Measurements from ENCODE around the gene CRISP1. TPM values are rescaled to one million over a fixed set of nuclear protein-coding genes. Genes with fewer than 3 reads are reported as not detected.

Gene CRISP1
- total and polyA plus RNA-seq, 10 of the 15 experiments (the other 5 are each of a cell fraction or from before 2014, with no cell fraction given): not detected

GRCh38 chr6:49790341-49790740, 76.0 kb downstream of the CRISP1 start (continued):
- no peak for TF ChIP-seq IRF3 (IDR thresholded peaks at IDR 0.05)

GRCh38 chr6:49787176-49787575, 79.2 kb downstream of the CRISP1 start, which contains the start of gene PGK2:
TSS of gene PGK2 (minus strand) at chr6:49787285. CDS start at chr6:49787187, 98 bp downstream.
- 26% methylated on average over 8 of the region's 8 CpGs for WGBS (ENCODE audit: insufficient coverage, insufficient replicate concordance, low lambda C conversion rate, missing lambda C conversion rate)

More at GRCh38 chr6:49787176-49787575, 79.2 kb downstream of the CRISP1 start, which contains the start of gene PGK2:
- Histone ChIP-seq H3K4me3 (no peak within 1 kb of the TSS), H3K4me2 (ENCODE audit: control insufficient read depth, insufficient read depth) (no peak within 1 kb of the TSS), H3K9me3 (replicated peaks; ENCODE audit: control insufficient read depth, insufficient read depth, low read length) (no peaks in the 10 kb centered on the region), H2AFZ (ENCODE audit: control insufficient read depth, low read depth, low read length) (no peak within 1 kb of the TSS), H3K9ac (ENCODE audit: control insufficient read depth, insufficient read depth, low read length) (no peak within 1 kb of the TSS), H4K20me1 (ENCODE audit: control insufficient read depth, insufficient read depth) (no peaks in the 10 kb centered on the region), H3K36me3 (ENCODE audit: control insufficient read depth in 2 of 2, insufficient read depth in 2 of 2, low read length in 1 of 2) (no peaks in the 10 kb centered on the region), H3K4me1 (ENCODE audit: control insufficient read depth, insufficient read depth, low read length) (no peaks in the 10 kb centered on the region), H3K79me2 (ENCODE audit: control insufficient read depth, insufficient read depth, low read length) (no peaks in the 10 kb centered on the region), H3K27me3 (replicated peaks in 1 of 2; ENCODE audit: control insufficient read depth in 2 of 2, insufficient read depth in 2 of 2, low read length in 1 of 2) (no peaks in the 10 kb centered on the region), H3K27ac (ENCODE audit: control insufficient read depth, insufficient read depth) (no peak within 1 kb of the TSS)
- in situ Hi-C loops (cut with MboI): no loop called here
- TF ChIP-seq PKNOX1 (IDR thresholded peaks at IDR 0.05) (peak; percentile 86), JUNB (IDR thresholded peaks at IDR 0.05) (no peak), PBX3 (IDR thresholded peaks at IDR 0.05; ENCODE audit: insufficient replicate concordance, low read depth, low read length) (peak; percentile 68), BCL3 (IDR thresholded peaks at IDR 0.05; ENCODE audit: borderline replicate concordance, insufficient read depth, low read depth, low read length, poor library complexity, severe bottlenecking) (no peak), POLR2AphosphoS2 (IDR thresholded peaks at IDR 0.05; ENCODE audit: low read depth, low read length) (no peak), PRDM15 (CRISPR knock-in tag; IDR thresholded peaks at IDR 0.05) (no peak), SREBF1 (IDR thresholded peaks at IDR 0.05; ENCODE audit: low read length) (no peak), CREM (IDR thresholded peaks at IDR 0.05; ENCODE audit: low read depth) (no peak)
- ATAC-seq (no peak), DNase-seq (ENCODE audit: low read depth, low spot score) (no peak), FAIRE-seq (no peak)
- SMC1A ChIA-PET (ENCODE audit: uncharacterized antibody, unreplicated experiment): interaction anchor here (0.9 to 1.0 kb wide), 2 partner anchors 12 to 13 kb away, joined by 3 read pairs; no protein-coding TSS in a partner anchor
- CTCF ChIA-PET: interaction anchor here (0.8 kb wide), 1 partner anchor 14 kb away, joined by 3 read pairs; no protein-coding TSS in a partner anchor
- no TSS peak for BruUV-seq (replicated peaks)
- RAD21 ChIA-PET (ENCODE audit: unreplicated experiment): no interaction called here
- POLR2A ChIA-PET: no interaction called here
- intact Hi-C loops (cut with micrococcal nuclease; ENCODE audit: unreplicated experiment): no loop called here
